ENCODE results near the gene TNIK. TPM values are rescaled to one million over a fixed set of nuclear protein-coding genes. Genes with fewer than 3 reads are reported as not detected.

Gene TNIK
- total and polyA plus RNA-seq, 2 of the 13 experiments (the other 11 are each of a cell fraction or from before 2014, with no cell fraction given), result 0.15 to 0.22 TPM

DNA sequence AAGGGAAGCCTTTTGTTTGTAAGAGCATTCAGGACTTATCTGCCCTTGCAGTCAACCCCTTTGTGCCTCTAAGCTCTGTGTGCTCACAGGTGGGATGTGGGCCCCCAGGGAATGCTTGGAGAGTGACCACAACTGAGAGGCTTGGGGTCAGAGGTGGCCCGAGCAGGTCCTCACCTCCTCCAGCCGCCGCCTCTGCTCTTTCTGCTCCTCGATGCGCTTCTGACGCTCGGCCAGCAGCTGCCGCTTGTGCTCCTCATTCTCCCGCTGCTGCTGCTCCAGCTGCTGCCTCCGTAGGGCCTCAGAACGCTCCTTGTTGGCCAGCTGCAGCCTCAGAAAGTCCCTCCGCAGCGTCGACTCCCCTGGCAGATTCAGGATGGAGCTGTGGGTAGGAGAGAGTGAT lies 302.9 kb downstream of the TNIK start (continued):
- TF ChIP-seq NFE2L1 (CRISPR knock-in tag; IDR thresholded peaks at IDR 0.05; ENCODE audit: borderline replicate concordance) (no peak), ZNF703 (CRISPR knock-in tag; IDR thresholded peaks at IDR 0.05; ENCODE audit: borderline replicate concordance) (no peak), NCOR1 (IDR thresholded peaks at IDR 0.05; ENCODE audit: borderline replicate concordance, low read length) (no peak), MTF2 (CRISPR knock-in tag; IDR thresholded peaks at IDR 0.05; ENCODE audit: borderline replicate concordance) (no peak), ZNF34 (CRISPR knock-in tag; IDR thresholded peaks at IDR 0.05; ENCODE audit: borderline replicate concordance) (no peak), ZNF138 (CRISPR knock-in tag; IDR thresholded peaks at IDR 0.05; ENCODE audit: low read depth) (no peak), IRF2 (CRISPR knock-in tag; IDR thresholded peaks at IDR 0.05) (no peak), KLF16 (CRISPR knock-in tag; IDR thresholded peaks at IDR 0.05) (no peak), DNMT3B (CRISPR knock-in tag; conservative IDR thresholded peaks at IDR 0.05) (no peak), RAD21 (CRISPR knock-in tag; IDR thresholded peaks at IDR 0.05) (peak; percentile 54), ZNF234 (CRISPR knock-in tag; conservative IDR thresholded peaks at IDR 0.05) (no peak), PCBP2 (optimal IDR thresholded peaks at IDR 0.05; ENCODE audit: low read depth, low read length, poor library complexity, severe bottlenecking) (no peak), SP5 (CRISPR knock-in tag; IDR thresholded peaks at IDR 0.05; ENCODE audit: borderline replicate concordance, low read depth) (no peak), ZNF468 (CRISPR knock-in tag; IDR thresholded peaks at IDR 0.05) (no peak), RCOR2 (CRISPR knock-in tag; IDR thresholded peaks at IDR 0.05) (no peak), RORA (CRISPR knock-in tag; IDR thresholded peaks at IDR 0.05) (no peak), KDM6A (CRISPR knock-in tag; IDR thresholded peaks at IDR 0.05; ENCODE audit: low read depth) (no peak), ZFP36L2 (CRISPR knock-in tag; IDR thresholded peaks at IDR 0.05) (no peak), SNAI1 (CRISPR knock-in tag; IDR thresholded peaks at IDR 0.05; ENCODE audit: borderline replicate concordance) (no peak), SOX6 (IDR thresholded peaks at IDR 0.05) (no peak), SOX6 (CRISPR knock-in tag; IDR thresholded peaks at IDR 0.05) (peak; percentile 79), SP4 (CRISPR knock-in tag; IDR thresholded peaks at IDR 0.05) (no peak)
- TF ChIP-seq, protein P1, sequence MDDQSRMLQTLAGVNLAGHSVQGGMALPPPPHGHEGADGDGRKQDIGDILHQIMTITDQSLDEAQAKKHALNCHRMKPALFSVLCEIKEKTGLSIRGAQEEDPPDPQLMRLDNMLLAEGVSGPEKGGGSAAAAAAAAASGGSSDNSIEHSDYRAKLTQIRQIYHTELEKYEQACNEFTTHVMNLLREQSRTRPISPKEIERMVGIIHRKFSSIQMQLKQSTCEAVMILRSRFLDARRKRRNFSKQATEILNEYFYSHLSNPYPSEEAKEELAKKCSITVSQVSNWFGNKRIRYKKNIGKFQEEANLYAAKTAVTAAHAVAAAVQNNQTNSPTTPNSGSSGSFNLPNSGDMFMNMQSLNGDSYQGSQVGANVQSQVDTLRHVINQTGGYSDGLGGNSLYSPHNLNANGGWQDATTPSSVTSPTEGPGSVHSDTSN (CRISPR knock-in tag; IDR thresholded peaks at IDR 0.05; ENCODE audit: borderline replicate concordance), result no peak
- TF ChIP-seq, protein P2, sequence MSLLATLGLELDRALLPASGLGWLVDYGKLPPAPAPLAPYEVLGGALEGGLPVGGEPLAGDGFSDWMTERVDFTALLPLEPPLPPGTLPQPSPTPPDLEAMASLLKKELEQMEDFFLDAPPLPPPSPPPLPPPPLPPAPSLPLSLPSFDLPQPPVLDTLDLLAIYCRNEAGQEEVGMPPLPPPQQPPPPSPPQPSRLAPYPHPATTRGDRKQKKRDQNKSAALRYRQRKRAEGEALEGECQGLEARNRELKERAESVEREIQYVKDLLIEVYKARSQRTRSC (CRISPR knock-in tag; IDR thresholded peaks at IDR 0.05; ENCODE audit: low read depth), result no peak
- TF ChIP-seq, protein P3, sequence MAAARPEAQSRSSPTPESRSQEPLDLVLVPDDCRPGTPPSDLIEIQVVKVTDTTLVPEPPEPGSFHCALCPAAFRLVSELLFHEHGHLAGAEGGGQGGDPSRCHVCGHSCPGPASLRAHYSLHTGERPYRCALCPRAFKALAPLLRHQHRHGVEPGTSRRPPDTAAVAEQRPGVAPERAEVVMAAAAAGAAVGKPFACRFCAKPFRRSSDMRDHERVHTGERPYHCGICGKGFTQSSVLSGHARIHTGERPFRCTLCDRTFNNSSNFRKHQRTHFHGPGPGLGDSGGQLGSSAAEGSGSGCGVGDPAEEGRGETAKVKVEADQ (CRISPR knock-in tag; IDR thresholded peaks at IDR 0.05; ENCODE audit: borderline replicate concordance), result no peak
- TF ChIP-seq, protein P4, sequence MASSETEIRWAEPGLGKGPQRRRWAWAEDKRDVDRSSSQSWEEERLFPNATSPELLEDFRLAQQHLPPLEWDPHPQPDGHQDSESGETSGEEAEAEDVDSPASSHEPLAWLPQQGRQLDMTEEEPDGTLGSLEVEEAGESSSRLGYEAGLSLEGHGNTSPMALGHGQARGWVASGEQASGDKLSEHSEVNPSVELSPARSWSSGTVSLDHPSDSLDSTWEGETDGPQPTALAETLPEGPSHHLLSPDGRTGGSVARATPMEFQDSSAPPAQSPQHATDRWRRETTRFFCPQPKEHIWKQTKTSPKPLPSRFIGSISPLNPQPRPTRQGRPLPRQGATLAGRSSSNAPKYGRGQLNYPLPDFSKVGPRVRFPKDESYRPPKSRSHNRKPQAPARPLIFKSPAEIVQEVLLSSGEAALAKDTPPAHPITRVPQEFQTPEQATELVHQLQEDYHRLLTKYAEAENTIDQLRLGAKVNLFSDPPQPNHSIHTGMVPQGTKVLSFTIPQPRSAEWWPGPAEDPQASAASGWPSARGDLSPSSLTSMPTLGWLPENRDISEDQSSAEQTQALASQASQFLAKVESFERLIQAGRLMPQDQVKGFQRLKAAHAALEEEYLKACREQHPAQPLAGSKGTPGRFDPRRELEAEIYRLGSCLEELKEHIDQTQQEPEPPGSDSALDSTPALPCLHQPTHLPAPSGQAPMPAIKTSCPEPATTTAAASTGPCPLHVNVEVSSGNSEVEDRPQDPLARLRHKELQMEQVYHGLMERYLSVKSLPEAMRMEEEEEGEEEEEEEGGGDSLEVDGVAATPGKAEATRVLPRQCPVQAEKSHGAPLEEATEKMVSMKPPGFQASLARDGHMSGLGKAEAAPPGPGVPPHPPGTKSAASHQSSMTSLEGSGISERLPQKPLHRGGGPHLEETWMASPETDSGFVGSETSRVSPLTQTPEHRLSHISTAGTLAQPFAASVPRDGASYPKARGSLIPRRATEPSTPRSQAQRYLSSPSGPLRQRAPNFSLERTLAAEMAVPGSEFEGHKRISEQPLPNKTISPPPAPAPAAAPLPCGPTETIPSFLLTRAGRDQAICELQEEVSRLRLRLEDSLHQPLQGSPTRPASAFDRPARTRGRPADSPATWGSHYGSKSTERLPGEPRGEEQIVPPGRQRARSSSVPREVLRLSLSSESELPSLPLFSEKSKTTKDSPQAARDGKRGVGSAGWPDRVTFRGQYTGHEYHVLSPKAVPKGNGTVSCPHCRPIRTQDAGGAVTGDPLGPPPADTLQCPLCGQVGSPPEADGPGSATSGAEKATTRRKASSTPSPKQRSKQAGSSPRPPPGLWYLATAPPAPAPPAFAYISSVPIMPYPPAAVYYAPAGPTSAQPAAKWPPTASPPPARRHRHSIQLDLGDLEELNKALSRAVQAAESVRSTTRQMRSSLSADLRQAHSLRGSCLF (CRISPR knock-in tag; IDR thresholded peaks at IDR 0.05; ENCODE audit: borderline replicate concordance), result no peak

Measured in HepG2 (cell line).